Smooth muscle cell of the brain vasculature (primary cell): Measurements from ENCODE around the gene PLXNA4.

Experiments
- DNase-seq: peaks from one replicate; pipeline ENCODE4 v3.0.0-alpha.2; 2012; ENCODE audit warnings: low read depth, low spot score

The PLXNA4 gene

DNA sequence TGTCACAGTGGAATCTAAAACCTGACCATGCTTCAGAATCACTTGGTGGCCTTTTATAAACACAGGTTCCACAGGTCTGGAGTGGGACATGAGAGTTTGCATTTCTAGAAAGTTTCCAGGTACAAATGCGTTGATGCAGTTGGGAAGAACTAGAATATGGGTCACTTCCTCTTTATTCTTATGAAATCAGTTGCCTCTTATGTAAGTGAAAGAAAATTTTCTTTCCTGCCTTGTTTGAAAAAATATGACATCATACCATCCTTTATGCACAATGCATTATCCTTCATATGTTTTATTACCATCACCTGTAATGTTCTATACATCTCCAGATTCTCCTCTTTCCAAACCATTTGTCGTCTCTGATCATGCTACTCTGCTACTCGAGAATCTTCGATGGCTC lies 44.0 kb downstream of the PLXNA4 start:
- DNase-seq, result no peak

DNA sequence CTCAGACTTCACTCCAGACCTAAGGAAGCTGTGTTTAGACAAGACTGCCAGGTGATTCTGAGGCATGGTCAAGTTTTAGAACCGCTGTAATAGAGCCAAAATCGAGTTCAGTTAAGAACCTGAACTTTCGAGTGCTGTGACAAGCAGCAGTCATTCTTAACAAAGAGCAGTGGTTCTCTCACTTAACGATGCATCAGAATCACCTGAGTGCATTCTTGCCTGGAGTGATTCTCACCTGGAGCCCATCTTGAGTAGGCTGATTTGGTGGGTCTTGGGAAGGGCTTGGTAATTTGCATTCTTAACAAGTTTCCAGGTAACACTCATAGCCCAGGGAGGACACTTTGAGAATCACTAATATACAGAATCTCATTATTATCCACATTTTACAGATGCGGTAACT lies 44.7 kb downstream of the PLXNA4 start:
- DNase-seq, result no peak

DNA sequence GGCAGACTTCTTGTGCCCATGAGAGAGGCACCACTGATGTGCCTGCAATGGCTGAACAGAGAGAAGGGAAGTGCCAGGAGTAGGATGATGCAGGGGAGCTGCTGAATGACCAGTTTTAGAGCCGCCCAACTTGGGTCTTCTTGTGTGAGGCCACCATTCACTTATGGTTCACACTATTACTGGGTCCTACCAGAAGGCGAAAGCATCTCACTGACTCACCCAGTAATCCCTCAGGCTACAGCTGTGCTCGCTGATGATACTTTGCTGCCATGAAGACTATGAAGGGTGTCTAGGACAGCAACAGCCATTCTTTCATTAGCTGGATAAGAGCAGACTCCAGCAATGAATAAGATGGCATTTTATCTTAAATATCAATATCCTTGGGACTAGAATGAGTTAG lies 47.6 kb downstream of the PLXNA4 start:
- DNase-seq, result no peak

DNA sequence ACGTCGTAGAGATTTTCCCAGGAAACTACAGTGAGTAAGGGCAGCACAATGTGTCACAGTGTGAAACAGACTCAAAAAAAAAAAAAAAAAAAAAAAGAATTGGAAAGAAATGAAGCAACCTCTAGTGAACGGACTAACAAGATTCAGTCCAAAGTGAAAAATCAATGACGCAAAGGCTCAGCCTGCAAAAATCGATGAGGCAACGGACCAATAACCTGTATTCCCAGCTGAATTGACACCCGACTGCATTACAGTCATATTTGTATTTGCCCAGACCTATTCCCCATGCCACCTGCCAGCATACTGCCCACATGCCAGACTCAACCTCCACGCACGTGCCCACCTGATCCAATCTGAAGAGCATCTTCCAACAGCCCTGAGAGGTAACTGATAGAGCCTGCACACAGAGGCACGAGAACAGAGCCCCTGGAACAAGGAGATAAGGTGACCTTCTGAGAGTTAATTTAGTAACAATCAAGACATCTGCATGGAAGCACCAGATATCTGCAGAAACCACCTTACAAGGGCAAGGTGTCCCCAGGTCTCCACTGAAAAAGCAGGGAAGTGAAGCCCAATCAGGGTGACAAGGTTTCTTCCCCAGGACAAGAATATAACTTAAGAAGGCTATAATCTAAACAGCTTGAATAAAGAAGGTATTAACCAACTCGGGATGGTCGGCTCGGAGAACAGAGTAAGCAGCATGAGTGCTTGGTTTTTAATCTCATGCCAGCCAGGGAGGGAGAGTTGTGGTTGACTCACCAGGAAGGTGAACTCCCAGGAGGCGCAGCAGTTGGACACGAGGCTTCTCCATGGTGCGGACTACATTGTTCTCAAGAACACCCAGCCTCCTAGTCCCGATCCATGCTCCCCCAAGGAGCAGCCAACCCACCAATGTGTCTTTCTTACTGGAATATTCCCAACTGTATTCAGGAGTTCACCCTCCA lies 48.5 kb downstream of the PLXNA4 start:
- DNase-seq, result no peak

DNA sequence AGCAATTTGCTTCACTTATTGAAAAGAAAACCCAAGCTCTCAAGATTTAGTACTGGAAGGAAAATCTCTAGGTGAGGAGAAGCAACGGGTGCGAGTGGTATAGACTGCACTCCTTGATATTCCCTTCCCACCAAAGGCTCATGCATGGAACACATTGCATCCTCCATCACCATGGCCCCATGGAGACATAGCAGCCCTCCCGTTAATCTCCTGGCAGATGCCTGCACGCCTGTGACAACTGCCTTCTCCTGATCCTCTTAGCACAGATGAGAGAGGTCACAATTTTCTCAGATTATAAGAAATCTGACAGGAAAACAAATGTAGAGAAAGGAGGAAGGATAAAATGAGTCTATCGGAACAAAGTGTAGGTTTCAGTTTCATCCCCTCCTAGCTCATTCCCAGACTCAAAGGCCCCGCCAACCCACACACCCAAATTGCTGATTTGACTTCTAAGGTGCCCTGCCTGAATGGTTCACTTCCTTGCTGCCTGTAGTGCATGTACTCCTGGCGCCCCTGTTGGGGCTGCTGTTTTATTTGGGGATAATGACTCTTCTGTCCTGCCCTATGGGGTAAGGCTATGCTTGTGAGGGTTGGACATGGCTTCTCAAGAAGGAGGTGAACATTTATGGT lies 50.0 kb downstream of the PLXNA4 start:
- no peak for DNase-seq

DNA sequence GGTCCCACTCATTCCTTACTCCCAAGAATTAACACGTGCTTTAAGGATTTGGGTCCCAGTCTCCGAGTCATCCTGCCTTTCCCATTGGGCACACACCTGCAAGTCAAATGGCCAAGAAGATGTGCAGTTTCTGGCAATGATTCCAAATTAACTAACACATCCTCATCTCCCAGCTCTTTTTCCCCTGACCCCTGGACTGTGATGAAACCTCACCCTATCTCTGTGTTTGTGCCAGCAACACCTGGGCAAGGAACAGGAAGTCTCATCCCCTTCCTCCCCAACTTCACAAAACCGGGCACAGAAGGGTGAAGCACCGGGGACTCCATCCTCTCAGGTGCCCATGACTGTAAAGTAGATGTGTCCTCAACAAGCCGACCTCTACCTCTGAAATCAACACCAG lies 54.8 kb downstream of the PLXNA4 start:
- no peak for DNase-seq

DNA sequence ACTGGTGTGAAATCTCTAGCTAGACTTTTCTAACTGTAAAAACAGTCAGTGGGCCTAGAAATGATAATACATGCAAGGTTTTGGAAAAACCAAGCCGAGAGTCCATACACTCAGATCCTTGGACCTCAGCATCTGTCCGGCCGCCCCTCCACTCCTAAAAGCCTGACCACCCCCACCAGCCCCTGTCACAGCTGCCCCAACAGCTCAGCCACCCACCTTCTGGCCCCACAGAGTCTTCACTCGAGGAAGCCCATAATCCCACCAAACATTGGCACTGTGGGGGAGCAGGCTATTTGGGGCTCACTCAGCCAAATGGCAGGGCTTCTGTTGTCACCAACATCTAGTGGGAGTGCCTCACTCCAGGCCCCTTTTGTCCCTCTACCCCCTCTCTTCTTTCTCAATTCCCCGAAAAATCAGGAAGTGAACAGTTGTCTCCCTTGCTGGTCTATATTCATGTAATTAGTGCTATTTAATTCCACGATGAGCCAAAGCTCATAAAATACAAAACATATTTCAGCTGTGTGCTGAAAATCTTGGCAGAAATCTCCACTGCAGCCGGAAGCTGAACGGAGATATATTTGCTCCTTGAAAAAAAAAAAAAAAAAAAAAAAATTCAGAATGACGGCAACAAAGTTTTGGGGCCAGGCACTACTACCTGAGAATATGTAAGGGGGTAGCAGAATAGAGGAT lies 55.5 kb downstream of the PLXNA4 start:
- no peak for DNase-seq

DNA sequence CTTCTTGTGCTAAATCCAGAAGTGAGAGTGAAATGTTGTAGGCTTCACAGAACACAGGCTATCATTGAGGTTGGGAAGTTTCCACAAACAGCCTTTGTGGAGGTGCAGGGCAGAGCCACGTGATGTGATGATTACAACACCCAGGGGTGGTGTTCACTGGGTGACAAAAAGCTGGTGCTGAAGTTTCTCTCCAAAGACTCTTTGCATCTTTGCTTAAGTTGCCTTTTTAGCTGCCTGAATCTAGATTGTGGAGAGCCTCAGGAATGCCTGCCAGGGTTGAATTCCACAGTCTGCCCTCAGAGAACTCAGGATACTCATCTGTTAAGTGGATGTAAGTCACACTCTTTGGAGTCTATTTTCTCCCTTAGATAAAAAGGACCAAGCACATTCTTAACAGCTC lies 56.3 kb downstream of the PLXNA4 start:
- no peak for DNase-seq

DNA sequence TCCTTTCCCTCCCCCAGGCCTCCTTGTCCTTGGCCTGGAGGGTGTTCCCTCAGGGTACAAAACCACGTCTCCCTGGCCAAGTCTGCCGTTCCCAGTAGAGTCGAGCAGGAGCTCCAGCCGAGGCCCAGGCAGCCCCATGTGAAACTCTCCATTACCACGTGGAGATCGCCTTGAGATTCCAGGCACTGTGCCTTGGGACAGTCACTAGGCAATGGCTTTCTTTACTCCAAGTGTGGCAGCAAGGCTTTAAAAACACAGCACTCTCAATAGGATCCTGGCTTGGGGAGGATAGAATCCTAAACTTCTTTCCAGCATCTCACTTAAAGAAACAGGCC lies 57.5 kb downstream of the PLXNA4 start:
- no peak for DNase-seq

DNA sequence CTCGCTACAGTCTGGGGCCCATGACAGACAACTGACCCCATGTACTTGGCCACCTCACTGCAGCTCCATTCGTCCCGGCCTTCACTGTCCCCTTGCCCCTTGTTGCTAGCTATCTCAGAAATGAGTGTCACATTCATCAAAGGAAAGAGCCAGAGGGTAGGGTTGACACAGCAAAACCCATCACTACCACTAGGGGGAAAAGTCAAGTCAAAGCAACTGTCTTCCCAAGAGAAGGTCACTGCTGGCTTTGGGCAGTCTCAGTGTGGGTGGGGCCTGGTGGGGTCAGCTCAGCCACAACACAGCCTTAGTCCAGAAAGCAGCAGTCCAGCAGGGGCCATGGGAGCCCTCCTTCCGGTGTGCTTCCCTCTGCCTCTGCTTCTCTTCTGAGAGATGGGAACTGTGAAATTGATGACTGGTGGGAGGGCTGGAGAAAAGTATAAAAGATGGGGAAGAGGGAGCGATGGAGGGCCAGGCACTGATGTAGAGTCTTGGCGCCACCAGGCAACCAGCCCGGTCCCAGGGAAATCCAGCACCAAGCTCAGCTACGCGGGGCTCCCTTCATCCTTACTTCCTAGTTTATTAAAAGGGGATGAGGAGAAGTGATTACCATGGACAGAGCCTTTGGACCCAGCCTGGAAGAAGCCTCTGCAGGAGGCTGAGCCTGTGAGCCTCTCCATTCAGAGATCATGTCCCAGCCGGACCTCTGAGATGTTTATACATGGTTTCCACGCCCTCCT lies 58.0 kb downstream of the PLXNA4 start:
- no peak for DNase-seq

DNA sequence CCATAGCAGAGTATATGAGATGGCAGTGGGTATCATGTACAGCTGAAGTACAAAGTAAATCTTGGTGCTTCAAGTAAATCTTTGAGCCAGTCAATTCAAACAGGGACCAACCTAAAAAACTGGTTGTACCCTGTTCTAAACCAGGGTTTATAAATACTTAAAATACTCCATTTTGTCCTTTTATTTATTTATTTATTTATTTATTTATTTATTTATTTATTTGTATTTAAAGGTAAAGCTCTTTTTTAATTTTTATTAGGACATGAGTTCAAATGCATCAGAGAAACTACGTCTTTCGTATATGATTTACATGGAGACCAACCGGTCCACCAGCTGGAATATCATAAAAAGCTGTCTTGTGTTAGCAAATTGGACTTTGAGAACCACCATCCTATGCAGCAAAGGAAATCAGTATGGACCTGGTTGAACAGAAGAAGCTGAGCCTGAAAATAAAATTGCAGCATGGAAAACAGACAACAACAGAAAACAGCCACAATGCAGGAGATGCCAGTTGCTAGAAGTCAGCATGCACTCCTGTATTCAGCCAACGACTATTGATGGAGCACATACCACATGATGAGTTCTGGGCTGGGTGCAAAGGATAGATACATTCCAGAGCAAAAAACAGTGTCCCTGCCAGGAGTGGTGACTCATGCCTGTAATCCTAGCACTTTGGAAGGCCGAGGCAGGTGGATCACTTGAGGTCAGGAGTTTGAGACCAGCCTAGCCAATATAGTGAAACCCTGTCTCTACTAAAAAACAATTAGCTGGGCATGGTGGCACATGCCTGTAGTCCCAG lies 60.0 kb downstream of the PLXNA4 start:
- no peak for DNase-seq

DNA sequence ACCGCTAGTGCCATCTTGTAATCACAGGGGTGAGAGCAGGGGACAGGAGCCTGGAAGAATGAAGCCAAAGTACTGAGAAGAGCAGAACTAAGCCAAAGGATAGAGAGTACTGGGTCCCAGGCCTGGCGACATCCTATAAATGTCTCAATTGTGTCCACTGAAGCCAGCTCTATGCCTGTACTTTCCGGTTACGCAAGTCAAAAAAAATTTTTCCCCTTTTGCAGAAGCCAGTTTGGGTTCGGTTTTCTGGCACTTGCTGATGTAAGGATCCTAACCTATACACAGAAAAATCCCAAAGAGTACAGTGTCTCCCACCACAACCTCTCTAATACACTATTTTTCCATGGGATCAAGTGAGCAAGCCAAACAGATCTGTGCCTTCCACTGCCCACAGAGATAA lies 61.1 kb downstream of the PLXNA4 start:
- DNase-seq, result no peak

DNA sequence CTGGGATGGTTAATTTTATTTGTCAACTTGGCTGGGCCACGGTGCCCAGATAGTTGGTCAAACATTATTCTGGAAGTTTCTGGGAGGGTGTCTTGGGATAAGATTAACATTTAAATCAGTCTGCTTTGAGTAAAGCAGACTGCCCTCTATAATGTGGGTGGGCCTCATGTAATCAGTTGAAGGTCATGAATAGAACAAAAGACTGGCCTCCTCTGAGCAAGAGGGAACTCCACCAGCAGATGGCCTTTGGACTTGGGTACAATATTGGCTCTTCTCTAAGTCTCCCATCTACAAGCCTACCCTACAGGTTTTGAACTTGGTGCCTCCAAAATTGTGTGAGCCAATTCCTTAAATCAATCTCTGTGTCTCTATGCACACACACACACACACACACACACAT lies 61.8 kb downstream of the PLXNA4 start:
- DNase-seq, result no peak

DNA sequence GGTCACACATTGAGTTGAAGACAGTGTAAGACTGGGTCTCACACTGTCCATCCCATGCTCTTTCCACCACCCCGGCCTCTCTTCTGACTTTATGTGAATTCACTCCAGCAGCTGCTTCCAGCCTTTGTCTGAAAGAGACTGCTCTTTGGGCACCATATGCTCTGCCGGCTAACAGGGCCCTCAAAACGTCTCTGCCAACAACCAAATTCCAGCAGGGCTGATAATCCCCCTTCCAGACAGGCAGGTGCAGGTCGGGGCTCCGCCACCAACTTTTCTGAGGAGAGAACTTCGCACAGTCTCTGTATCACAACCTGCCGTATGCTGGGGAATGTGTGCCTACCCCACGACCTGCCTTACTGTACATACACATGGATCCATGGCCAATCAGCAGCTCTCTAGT lies 64.3 kb downstream of the PLXNA4 start:
- no peak for DNase-seq

DNA sequence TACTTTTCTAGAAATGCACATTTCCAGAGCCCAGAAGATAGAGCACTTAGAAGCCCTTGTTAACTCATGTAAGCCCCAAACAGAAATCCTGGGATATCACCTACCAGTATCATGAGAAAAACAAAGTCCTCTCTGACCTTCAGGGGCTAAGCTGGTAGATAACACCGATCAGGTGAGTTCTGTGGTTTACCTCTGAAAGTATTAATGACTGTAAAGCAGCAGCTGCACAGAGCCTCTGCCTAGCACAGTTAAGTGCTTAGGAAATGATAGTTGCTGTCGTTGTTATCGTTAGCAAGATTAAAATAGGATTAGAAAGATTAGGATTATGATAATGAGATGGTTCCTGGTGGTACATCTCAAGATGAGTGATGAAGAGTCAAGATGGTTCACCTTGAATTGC lies 64.9 kb downstream of the PLXNA4 start:
- DNase-seq, result no peak

DNA sequence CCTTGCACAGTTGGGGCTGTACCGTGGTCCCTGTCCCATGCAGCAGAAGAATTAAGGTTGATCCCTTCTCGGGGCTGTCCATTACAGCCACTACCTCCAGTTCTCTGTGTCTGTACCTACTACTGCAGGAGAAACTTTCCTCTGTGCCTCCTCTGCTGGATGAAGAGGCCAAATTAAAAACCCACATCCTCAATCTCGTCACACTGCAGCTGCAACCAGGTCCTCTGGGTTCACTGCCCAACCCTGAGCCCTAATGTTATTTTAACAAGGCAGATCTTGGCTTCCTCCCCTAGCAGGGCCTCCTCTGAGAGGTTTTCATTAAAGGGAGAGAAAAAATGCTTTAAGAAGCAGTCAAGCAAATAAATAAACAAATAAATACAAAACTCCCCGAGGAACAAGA lies 66.6 kb downstream of the PLXNA4 start:
- DNase-seq, result no peak

DNA sequence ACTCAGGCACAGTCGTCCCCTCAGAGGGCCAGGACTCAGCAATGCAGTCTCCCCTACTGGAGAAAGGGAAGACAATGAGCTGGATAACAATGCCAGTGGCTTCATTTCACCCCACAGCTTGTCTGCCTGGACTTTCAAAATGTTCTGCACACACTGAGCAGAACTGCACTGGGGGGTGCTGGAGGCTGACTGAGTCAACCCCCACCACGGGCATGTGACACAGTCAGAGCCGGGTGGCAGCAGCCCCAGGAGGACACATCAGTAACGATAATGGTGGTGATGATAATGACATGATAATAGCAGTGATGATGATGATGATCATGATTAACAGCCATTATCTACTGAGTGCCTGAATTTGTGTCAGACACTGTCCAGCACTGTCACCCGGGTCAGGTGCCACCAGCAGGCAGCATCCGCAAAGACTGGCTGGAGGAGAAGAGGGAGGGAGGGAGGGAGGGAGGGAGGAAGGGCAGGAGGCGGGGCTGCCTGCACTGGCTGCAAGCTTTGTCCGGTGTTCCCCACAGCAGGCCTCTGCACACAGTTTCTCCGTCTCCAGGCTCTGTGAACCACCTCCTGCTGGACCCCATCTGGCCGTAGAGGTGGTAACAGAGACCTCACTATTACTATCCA lies 67.4 kb downstream of the PLXNA4 start:
- DNase-seq, result no peak

DNA sequence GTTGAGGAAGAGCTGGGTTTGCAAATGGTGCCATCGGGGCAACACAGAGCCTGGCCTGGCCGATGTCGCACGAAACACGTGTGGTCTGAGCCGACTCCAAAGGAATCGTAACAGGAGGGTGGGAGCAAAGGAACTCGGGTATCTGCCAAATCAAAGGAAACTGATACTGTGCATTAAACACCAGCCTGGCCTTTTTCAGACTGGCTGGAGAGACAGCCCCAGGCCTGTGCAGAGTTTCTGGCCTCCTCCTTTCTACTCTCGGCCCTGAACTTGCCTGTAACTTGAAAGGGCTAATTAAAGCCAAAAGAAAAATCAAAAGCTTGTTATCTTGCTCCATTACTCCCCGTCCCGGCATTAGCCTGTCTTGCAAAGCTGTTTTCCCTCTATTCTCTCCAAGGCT lies 71.4 kb downstream of the PLXNA4 start:
- DNase-seq, result no peak

DNA sequence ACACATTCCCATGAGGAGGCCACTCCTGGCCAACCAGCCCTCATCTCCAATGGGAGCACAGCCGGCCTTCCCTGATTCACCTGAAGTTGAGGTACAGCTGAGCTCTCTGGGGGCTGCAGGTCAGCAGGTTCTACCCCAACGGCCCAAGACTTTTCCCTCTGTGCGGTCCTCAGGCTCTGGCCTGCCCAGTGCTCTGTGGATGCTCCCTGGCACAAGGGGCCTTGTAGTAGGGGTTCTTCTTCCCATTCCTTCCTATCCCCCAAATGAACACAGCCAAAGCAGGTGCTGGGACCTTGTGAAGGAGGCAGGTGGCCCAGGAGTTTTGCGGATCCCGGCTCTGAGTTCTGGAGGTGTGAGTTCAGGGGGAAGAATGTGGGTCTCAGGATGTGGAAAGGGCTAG lies 72.2 kb downstream of the PLXNA4 start:
- DNase-seq, result no peak

DNA sequence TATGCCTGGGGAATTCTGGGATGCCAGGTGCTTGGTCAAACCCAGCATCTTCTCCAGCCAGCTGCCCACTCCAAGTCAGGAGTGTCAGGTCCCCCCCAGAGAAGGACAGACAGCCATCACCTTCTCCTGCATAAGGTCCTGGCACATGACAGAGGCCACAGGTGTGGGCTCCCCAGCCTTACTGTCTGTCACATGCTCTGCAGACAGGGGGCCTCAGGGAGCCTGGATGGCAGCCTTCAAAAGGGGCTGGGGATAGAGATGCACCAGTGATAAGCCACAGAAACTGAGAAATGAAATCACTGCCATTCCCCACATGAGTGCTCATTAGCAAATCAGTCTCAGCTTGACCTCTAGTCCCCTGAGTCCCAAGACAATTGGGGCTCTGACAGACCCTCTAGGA lies 72.9 kb downstream of the PLXNA4 start:
- DNase-seq, result no peak

DNA sequence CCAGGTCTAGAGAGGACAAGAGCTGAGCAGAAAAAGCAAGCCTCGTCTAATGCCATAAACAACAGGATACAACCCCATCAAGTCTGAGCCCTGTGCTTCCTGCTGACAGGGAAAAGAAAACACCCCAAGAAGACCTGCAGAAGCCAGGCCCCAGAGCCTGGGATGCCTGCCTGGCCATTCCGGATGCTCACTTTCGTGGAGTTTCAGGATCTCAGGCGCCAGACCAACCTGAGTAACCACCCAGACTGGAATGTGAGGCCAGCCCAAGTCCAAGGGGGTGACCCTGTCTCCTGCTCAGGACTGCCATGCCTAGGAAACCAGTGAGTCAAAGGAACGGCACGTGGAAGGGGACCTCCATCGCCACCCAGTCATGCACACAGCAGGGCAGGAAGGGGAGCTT lies 74.3 kb downstream of the PLXNA4 start:
- no peak for DNase-seq
